Osteocyte (in vitro differentiated cells): ENCODE results near the gene MBNL1. TPM values are rescaled to one million over a fixed set of nuclear protein-coding genes. Genes with fewer than 3 reads are reported as not detected.

Source experiments
- DNase-seq: peaks from one replicate; pipeline ENCODE4 v3.0.0; 2021; ENCODE audit warnings: mixed read lengths; ENCODE audit not compliant: unreplicated experiment; ENCODE audit errors: extremely low spot score
- H3K27ac Mint-ChIP-seq: one replicate; pipeline ENCODE4 v1.8.0; 2021; ENCODE audit warnings: mild to moderate bottlenecking, mixed read lengths; ENCODE audit not compliant: unreplicated experiment
- H3K27me3 Mint-ChIP-seq: one replicate; pipeline ENCODE4 v1.8.0; 2021; ENCODE audit warnings: mixed read lengths; ENCODE audit not compliant: unreplicated experiment
- H3K36me3 Mint-ChIP-seq: one replicate; pipeline ENCODE4 v1.8.0; 2021; ENCODE audit warnings: mixed read lengths; ENCODE audit not compliant: unreplicated experiment
- H3K4me1 Mint-ChIP-seq: one replicate; pipeline ENCODE4 v1.8.0; 2021; ENCODE audit warnings: mixed read lengths; ENCODE audit not compliant: unreplicated experiment
- H3K4me3 Mint-ChIP-seq: one replicate; pipeline ENCODE4 v1.8.0; 2021; ENCODE audit warnings: mild to moderate bottlenecking, moderate library complexity, mixed read lengths; ENCODE audit not compliant: unreplicated experiment
- H3K9me3 Mint-ChIP-seq: one replicate; pipeline ENCODE4 v1.8.0; 2021; ENCODE audit warnings: mixed read lengths; ENCODE audit not compliant: unreplicated experiment
- total RNA-seq: library from RNA; stranded (reverse); gene quantifications from 2 replicates; pipeline ENCODE4 v1.2.1, GENCODE V29; 2021
- TF ChIP-seq, protein P1 (sequence below): fragments of 200-600 bp; sonication (generic); IDR thresholded peaks from 2 replicates; pipeline ENCODE4 v1.5.0; 2021; ENCODE audit warnings: antibody characterized with exemption, mild to moderate bottlenecking, moderate library complexity

Gene MBNL1
- total RNA-seq, 1 donor from 2014 or later, result 166 TPM

DNA sequence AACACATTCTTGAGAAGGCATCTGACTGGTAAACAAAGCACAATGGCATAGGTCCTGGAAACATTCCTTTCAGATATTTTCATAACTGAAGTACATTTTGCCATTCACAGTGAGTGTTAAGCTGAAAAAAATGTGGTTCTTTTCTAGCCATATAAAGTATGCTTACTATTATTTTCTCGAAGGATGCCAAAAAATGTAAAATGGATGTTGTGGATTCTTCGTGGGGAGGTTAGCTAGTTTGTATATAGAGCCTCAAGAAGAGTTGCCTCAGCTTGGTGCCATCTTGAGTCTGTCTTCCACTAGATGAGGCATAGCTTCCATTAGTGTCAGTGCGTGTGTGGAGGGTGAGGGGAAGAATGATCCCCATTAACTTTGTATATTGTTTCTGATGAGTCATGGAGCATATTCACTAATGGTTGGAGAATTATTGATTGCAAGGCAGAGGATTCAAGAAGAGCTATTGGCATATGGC is 4.1 kb downstream of the MBNL1 start:
- Mint-ChIP-seq H3K27ac (peak overlapping the region; percentile 95), H3K4me1 (peaks cover 56% of the 10 kb centered on the region), H3K27me3 (no peaks in the 10 kb centered on the region), H3K36me3 (no peaks in the 10 kb centered on the region), H3K9me3 (no peaks in the 10 kb centered on the region), H3K4me3 (peak overlapping the region; percentile 92)
- TF ChIP-seq, protein P1, sequence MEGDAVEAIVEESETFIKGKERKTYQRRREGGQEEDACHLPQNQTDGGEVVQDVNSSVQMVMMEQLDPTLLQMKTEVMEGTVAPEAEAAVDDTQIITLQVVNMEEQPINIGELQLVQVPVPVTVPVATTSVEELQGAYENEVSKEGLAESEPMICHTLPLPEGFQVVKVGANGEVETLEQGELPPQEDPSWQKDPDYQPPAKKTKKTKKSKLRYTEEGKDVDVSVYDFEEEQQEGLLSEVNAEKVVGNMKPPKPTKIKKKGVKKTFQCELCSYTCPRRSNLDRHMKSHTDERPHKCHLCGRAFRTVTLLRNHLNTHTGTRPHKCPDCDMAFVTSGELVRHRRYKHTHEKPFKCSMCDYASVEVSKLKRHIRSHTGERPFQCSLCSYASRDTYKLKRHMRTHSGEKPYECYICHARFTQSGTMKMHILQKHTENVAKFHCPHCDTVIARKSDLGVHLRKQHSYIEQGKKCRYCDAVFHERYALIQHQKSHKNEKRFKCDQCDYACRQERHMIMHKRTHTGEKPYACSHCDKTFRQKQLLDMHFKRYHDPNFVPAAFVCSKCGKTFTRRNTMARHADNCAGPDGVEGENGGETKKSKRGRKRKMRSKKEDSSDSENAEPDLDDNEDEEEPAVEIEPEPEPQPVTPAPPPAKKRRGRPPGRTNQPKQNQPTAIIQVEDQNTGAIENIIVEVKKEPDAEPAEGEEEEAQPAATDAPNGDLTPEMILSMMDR, result no peak
- no peak for DNase-seq

DNA sequence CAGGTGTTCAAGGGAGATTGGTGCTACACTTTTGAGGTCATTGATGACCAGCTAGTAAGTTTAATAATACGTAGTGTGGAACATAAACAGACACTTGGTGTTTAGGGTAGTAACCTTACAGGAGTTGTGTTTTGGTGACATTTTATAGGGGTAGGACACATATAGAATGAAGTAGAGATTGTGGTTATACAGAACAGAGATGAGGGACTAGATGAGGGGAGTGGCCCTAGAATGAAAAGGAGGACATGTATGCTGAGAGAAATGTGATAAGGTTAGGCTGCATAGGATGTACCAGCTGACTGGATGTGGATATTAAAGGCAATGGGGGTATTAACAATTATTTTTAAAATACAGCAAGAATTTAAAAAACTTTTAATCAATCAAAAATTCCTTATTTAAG is 8.0 kb downstream of the MBNL1 start:
- Mint-ChIP-seq H3K4me3 (no peak overlapping the region), H3K4me1 (peaks cover 70% of the 10 kb centered on the region), H3K36me3 (peaks cover 2% of the 10 kb centered on the region), H3K9me3 (no peaks in the 10 kb centered on the region), H3K27ac (peak overlapping the region; percentile 43), H3K27me3 (no peaks in the 10 kb centered on the region)
- DNase-seq, result no peak
- TF ChIP-seq, protein P1, result no peak

DNA sequence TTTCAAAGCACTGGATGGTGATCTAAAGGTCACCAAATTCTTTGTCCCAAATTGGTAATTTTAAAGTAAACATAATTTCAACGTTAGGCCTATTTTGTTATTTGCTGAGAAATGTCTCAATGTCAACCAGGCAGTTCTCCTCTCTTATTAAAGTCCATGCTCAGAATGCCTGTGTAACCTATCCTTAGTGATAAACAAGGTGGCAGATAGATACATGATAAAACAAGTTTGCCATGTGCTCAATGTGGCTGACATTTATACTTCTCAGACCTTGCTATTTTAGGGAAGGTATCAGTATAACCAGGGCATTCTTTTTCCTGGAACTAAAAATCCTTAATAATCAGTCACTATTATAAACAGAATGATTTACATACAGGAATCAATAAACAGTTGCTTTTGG is 8.5 kb downstream of the MBNL1 start:
- TF ChIP-seq, protein P1, result no peak
- peak overlapping the region; percentile 21 for H3K27ac Mint-ChIP-seq
- H3K9me3 Mint-ChIP-seq, result no peaks in the 10 kb centered on the region
- DNase-seq, result no peak
- H3K4me1 Mint-ChIP-seq, result peaks cover 68% of the 10 kb centered on the region
- H3K4me3 Mint-ChIP-seq, result no peak overlapping the region
- H3K27me3 Mint-ChIP-seq, result no peaks in the 10 kb centered on the region
- H3K36me3 Mint-ChIP-seq, result peaks cover 2% of the 10 kb centered on the region

DNA sequence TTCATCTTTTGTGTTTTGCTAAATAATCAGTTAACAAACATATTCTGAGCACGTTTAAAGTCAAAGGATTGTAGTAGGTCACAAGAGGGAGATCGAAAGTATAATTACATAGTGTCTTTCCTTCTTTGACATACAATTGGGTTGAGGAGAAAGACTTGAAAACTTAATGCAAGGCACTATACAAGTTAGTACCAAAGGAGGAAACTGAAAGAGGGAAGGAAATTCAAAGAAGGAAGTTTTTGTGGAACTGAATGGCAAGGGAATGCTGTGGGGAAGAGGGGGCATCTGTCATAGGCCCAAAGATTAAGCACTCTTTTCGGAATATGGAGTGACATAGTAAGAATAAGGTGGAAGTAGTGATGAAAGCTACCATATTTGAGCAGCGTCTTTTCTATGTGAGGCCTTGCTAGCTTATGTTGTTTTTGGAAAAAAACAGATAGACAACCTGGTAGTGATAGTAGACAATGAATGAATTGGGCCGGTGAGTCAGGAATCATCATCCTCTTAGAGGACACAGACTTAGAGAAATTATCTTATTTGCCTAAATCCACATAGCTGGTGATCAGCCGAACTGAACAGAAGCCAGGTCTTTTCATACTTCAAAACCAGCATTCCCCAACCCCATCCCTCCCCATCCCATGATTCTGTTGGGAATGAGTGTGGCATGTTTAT is 10.2 kb downstream of the MBNL1 start:
- TF ChIP-seq, protein P1, result no peak
- H3K36me3 Mint-ChIP-seq, result peaks cover 2% of the 10 kb centered on the region
- no peak overlapping the region for H3K4me3 Mint-ChIP-seq
- no peaks in the 10 kb centered on the region for H3K9me3 Mint-ChIP-seq
- DNase-seq, result no peak
- no peaks in the 10 kb centered on the region for H3K27me3 Mint-ChIP-seq
- peak overlapping the region; percentile 6 for H3K27ac Mint-ChIP-seq
- peaks cover 66% of the 10 kb centered on the region for H3K4me1 Mint-ChIP-seq

DNA sequence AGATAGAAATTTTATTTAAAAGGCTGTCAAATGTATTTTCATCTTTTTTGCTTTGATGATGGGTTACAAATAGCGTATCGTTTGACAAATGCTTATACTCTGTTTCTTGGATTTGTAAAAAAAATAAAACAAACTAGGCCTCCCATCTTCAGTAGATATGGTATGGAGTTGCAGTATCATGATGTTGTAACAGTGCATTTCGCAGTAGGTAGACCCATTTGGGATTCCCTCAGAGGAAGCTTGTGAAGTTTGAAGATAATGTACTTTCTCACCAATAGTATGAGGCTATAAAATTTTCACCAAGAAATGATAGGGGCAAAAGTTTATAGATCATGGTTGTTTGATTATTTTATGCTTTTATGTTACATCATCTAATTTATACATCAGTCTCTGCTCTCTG is 10.8 kb downstream of the MBNL1 start:
- TF ChIP-seq, protein P1, result no peak
- Mint-ChIP-seq H3K36me3 (peaks cover 2% of the 10 kb centered on the region), H3K27me3 (no peaks in the 10 kb centered on the region), H3K9me3 (no peaks in the 10 kb centered on the region), H3K27ac (peak overlapping the region; percentile 35), H3K4me1 (peaks cover 65% of the 10 kb centered on the region), H3K4me3 (no peak overlapping the region)
- DNase-seq, result no peak
